GM21717 (cell line): ENCODE data around the gene EPHA3.

ENCODE experiments used
- ATAC-seq: cut with Tn5 transposase; IDR thresholded peaks from one replicate; pipeline ENCODE4 v1.9.1; 2021; ENCODE audit warnings: mild to moderate bottlenecking, moderate library complexity; ENCODE audit not compliant: unreplicated experiment

Gene EPHA3

GRCh38 chr3:89107461-89108290, at the start of gene EPHA3:
TSS of gene EPHA3 (plus strand) at chr3:89107621. CDS start at chr3:89107749, 128 bp downstream.
- peak; percentile 97 for ATAC-seq

GRCh38 chr3:89058371-89058770, 49.0 kb upstream of the EPHA3 start:
- no peak for ATAC-seq

GRCh38 chr3:89059211-89059925, 48.1 kb upstream of the EPHA3 start:
- ATAC-seq: no peak

GRCh38 chr3:89061259-89061658, 46.2 kb upstream of the EPHA3 start:
- no peak for ATAC-seq

GRCh38 chr3:89067736-89068135, 39.7 kb upstream of the EPHA3 start:
- no peak for ATAC-seq

GRCh38 chr3:89072642-89073041, 34.8 kb upstream of the EPHA3 start:
- no peak for ATAC-seq

- ATAC-seq: no peak
Observed at GRCh38 chr3:89079944-89080343, 27.5 kb upstream of the EPHA3 start.

GRCh38 chr3:89087851-89088250, 19.6 kb upstream of the EPHA3 start:
- ATAC-seq: no peak

GRCh38 chr3:89098173-89098572, 9.2 kb upstream of the EPHA3 start:
- ATAC-seq: no peak

- ATAC-seq: peak; percentile 96
Observed at GRCh38 chr3:89098964-89099585, 8.3 kb upstream of the EPHA3 start.

GRCh38 chr3:89101251-89101650, 6.2 kb upstream of the EPHA3 start:
- no peak for ATAC-seq

GRCh38 chr3:89101921-89102320, 5.5 kb upstream of the EPHA3 start:
- no peak for ATAC-seq

GRCh38 chr3:89104499-89104898, 2.9 kb upstream of the EPHA3 start:
- no peak for ATAC-seq

- no peak for ATAC-seq
Observed at GRCh38 chr3:89105503-89105902, 1.9 kb upstream of the EPHA3 start.

GRCh38 chr3:89108291-89108550, 800 bp downstream of the EPHA3 start:
- ATAC-seq: no peak

GRCh38 chr3:89113344-89113743, 5.9 kb downstream of the EPHA3 start:
- ATAC-seq: no peak

- ATAC-seq: peak; percentile 88
Observed at GRCh38 chr3:89113893-89114840, 6.7 kb downstream of the EPHA3 start.

- ATAC-seq: no peak
Observed at GRCh38 chr3:89114841-89115223, 7.4 kb downstream of the EPHA3 start.

GRCh38 chr3:89116476-89116875, 9.1 kb downstream of the EPHA3 start:
- ATAC-seq: no peak

- no peak for ATAC-seq
Observed at GRCh38 chr3:89138048-89138447, 30.6 kb downstream of the EPHA3 start.

GRCh38 chr3:89139870-89140269, 32.4 kb downstream of the EPHA3 start:
- ATAC-seq: no peak
